ELF-1 (cell line): ENCODE results near the gene RECQL5.

Experiments used
- DNase-seq: peaks from one replicate; pipeline ENCODE4 v3.0.0-alpha.2; 2016; ENCODE audit warnings: low read depth, low spot score

The RECQL5 gene

DNA sequence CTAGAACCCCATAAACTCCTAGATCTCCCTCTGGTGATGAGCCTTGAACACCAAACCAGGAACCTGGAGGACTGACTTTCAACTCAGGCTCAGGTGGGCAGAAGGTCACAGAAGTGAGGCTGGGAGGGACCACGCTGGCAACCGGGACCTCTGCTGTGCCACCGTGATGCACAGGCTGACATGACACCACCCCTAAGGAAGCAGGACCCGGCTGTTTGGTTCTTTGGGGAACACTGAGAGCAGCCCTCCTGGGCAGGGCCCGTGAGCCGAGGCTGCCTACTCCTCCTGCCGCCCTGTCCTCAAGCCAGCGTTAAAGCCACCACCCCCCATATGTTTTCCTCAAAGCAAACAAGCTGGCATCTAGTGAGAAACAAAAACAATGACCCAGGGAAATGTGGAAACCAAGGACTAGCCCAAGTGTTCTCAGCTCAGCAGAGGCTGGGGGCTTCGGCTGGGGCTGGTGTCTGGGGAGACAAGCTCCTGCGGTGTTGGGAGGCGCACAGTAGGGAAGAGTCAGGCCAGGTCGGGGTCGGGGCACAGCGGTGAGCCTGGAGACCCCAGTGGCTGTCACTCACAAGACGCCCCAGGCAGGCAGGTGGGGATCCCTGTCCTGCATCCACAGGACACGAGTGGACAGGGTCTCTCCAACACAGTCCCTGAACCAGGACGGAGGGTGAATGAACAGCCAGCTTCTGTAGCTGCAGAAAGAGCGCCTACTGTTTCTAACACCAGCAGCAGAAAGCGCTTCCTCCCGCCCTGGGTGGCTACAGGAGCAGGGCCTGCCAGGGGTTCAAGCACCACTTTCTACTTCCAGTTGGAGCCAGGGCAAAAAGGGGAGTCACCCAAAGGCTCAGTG, 32.0 kb downstream of the RECQL5 start:
- DNase-seq, result no peak

GRCh38 chr17:75634376-75634740, 32.6 kb downstream of the RECQL5 start:
- DNase-seq, result no peak

DNA sequence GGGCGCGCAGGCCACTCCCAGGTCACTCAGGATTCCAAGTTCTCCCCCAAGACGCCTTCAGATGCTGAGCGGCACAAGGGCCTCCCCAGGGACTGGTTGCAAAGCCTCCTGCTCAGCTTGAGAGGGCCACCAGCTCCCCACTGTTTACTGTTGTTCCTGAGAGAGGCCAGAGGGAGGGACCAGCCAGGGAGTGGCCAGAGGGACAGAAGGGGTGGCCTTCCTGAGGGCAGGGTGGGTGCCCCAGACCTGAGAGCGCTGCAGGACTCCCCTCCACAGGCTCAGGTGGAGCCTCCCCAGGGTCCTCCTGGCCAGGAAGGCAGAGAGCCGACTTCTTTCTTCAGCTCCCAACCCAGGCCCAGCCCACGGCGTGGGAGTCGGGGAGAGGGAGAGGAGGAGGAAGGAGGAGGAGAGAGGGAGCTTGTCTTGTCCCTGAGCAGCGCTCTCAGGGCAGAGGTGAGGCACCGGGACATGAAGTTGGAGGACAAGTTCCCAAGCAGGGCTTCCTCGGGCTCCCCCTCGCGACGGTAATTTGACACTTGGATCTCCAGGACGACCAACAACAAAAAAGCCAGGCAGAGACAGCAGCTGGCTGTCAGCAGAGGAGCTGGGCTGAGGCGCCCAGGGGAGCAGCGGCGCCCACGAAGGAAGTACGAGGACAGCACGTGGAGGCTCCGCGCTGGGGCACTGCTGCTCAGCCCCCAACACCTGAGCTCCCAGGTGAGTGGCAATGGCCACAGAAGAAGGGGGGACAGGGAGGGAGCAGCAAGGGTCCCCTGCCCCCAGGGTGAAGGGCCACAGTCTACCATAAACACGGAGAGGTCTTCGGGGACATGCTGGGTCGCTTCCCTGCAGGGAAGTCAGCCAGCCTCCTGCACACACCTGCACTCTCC, 33.2 kb downstream of the RECQL5 start:
- peak; percentile 97 for DNase-seq

- peak; percentile 95 for DNase-seq
Measured at GRCh38 chr17:75632863-75633485, 34.0 kb downstream of the RECQL5 start, which contains the start of gene SMIM5. Gene SMIM5, plus strand, starts transcription at chr17:75633434. Its CDS starts 6,768 bp downstream, at chr17:75640202.

- DNase-seq, result no peak
Measured at GRCh38 chr17:75632428-75632827, 34.5 kb downstream of the RECQL5 start.

- no peak for DNase-seq
Measured at GRCh38 chr17:75631353-75631752, 35.6 kb downstream of the RECQL5 start.

GRCh38 chr17:75630071-75630917, 36.7 kb downstream of the RECQL5 start:
- no peak for DNase-seq

- no peak for DNase-seq
Measured at GRCh38 chr17:75629157-75629556, 37.8 kb downstream of the RECQL5 start.

- DNase-seq, result no peak
Measured at GRCh38 chr17:75628425-75628824, 38.5 kb downstream of the RECQL5 start.

GRCh38 chr17:75627094-75627493, 39.9 kb downstream of the RECQL5 start:
- DNase-seq, result no peak

- no peak for DNase-seq
Measured at GRCh38 chr17:75626496-75627038, 40.4 kb downstream of the RECQL5 start.

DNA sequence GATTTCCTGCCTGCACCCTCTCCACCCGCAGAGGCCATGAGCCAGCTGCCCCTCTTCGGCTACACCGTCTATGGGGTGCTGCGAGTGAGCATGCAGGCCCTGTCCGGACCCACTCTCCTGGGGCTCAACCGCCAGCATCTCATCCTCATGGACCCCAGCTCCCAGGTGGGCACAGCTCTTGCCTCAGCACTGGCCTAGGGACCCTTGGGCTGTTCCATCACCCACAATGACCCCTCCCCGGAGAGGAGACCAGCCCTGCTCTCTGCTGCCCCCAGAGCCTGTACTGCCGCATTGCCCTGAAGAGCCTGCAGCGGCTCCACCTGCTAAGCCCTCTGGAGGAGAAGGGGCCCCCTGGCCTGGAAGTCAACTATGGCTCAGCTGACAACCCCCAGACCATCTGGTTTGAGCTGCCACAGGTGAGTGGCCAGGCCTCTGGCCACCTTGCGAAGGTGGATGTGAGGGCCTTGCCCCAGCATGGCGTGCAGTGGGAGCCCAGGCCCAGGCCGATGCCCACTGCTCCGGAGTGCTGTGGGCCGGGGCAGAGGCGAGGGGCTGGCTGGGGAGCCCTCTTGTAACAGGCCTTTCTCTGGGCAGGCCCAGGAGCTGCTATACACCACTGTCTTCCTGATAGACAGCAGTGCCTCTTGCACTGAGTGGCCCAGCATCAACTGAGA, 41.0 kb downstream of the RECQL5 start:
- DNase-seq, result peak; percentile 57

DNA sequence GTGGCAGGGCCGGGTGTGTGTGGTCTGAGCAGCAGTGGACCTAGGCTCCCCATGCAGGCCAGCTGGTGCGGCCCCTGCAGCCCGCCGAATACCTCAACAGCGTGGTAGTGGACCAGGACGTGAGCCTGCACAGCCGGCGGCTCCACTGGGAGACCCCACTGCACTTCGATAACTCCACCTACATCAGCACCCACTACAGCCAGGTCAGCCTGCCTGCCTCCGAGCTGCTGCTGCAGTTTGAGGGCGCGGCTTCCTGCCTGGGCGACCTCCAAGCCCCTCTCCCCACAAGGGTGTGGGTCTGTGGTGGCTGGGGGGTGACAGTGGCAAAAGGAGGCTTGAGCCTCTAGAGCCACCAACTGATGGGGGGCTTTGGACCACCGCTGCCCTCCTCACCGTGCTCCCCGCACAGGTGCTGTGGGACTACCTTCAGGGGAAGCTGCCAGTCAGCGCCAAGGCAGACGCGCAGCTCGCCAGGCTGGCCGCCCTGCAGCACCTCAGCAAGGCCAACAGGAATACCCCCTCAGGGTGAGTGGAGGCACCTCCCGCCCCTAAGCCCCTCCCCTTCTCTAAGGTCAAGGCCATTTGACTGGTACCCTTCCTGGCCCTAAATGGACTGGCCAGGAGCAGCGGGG, 42.1 kb downstream of the RECQL5 start:
- DNase-seq, result no peak

DNA sequence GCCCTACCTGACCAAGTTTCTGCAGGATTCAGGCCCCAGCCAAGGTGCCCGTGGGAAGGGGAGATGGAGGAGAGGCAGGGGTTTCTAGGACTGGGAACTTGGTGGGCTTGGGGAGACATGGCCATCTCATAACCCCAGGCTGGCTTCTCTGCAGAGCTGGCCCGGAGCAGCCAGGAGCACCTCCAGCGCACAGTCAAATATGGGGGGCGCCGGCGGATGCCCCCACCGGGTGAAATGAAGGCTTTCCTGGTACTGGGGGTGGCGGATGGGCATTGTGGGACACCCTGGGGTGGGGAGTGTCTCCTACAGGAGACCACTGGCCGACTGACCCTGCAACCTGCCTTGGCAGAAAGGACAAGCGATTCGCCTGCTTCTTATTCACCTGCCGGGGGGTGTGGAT, 42.9 kb downstream of the RECQL5 start:
- DNase-seq, result no peak

- no peak for DNase-seq
Measured at GRCh38 chr17:75623386-75623785, 43.6 kb downstream of the RECQL5 start.

DNA sequence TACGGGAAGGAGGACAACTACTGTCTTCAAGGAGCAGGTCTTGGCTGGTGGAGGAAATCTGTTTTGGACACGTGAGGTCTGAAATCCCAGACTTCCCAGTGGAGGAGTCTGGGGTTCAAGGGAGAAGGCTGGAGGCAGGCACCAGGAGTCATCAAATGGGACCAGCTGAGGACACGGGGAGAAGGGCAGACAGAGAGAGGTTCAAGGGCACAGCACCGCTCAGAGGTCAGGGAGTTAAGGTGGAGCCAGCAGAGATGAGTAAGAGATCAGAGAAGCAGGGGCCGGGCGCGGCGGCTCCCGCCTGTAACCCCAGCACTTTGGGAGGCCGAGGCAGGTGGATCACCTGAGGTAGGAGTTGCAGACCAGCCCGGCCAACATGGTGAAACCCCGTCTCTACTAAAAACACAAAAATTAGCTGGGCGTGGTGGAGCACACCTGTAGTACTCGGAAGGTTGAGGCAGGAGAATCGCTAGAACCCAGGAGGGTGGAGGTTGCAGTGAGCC, 44.1 kb downstream of the RECQL5 start:
- no peak for DNase-seq

DNA sequence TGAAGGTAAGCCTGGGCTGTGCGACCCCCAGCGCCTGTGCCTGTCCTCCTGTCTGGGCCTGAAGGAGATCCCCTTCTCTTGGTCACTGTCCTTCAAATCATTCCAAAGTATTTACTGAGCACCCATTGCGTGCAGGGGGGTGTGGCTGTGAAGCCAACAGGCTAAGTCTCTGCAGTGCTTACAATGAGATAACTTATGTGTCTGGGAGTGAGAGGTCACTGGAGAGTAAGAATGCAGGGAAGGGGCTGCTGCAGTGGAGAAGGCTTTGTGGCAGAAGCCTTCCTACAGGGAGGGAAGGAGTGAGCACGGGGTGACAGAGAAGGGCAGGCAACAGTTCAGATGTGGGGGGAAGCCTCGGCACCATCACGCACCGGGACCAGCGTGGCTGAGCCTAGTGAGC, 44.9 kb downstream of the RECQL5 start:
- no peak for DNase-seq

- no peak for DNase-seq
Measured at GRCh38 chr17:75621489-75621888, 45.5 kb downstream of the RECQL5 start.
